GM19372 (cell line): ENCODE results near the gene RIPOR1.

Source experiments
- ATAC-seq: cut with Tn5 transposase; IDR thresholded peaks from one replicate; pipeline ENCODE4 v1.9.1; 2021; ENCODE audit warnings: mild to moderate bottlenecking, low read depth, moderate library complexity; ENCODE audit not compliant: unreplicated experiment

RIPOR1 gene

DNA sequence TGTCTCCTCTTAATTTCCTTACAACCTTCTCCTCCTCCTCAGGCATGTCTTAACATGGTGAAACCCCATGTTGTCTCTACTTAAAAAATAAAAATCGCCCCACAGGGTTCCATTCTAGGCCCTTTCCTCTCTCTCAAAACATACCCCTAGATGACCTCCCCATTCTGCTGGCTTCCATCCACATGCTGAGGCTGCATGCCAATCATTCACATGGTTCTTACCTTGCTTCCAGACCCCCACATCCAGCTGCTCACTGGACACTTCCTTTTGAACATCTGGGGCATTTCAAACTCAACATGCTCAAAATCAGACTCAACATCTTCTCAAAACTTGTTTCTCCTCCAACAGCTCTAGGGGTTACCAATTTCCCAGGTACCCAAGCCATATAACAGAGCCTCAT lies 21.3 kb downstream of the RIPOR1 start:
- ATAC-seq: no peak

DNA sequence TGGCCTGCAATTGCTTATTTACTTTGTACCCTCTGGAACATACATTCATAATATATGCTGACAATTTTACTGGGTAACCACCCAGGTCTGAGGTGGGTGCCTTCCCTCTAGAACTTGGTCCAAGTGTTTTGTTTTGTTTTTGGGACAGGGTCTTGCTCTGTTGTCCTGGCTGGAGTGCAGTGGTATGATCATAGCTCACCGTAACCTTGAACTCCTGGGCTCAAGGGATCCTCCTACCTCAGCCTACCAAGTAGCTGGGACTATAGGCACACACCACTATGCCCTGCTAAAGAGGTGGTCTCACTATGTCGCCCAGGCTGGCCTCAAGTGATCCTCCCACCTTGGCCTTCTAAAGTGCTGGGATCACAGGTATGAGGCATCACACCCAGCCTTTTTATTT lies 22.5 kb downstream of the RIPOR1 start:
- no peak for ATAC-seq

DNA sequence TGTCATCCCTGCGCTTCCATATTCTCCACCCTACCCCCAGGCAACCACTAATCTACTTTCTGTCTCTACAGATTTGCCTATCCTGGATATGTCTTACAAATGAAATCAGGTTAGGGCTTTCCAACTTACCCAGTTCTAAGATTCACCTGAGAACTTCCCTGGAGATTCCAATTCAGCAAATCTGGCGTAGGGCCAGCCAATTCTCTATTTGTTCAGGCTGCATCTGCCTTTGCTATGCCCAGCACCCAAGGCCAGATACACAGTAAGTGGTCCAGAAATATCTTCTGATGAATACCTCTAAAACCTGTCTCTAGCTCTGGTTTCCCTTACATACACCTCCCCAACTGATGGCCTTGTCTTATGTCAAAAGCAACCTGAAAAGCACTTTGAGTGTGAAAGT lies 23.3 kb downstream of the RIPOR1 start:
- ATAC-seq: no peak

DNA sequence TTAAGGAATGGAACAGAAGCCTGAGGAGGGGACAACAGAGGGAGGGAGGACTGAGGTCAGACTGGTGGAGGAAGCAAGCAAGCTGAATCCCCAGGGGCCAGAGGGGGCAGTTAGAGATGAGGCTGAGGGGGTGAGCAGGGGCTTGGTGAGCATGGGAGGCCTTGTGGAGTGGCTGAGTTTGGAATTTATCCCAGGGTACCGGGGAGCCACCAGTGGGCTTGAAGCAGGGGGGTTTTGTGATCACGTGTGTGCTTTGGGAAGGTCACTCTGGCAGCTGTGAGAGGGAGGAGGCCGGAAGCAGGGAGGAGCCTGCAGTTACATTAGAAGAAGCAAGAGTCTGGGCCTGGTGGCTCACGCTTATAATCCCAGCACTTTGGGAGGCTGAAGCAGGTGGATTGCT lies 23.8 kb downstream of the RIPOR1 start:
- no peak for ATAC-seq

DNA sequence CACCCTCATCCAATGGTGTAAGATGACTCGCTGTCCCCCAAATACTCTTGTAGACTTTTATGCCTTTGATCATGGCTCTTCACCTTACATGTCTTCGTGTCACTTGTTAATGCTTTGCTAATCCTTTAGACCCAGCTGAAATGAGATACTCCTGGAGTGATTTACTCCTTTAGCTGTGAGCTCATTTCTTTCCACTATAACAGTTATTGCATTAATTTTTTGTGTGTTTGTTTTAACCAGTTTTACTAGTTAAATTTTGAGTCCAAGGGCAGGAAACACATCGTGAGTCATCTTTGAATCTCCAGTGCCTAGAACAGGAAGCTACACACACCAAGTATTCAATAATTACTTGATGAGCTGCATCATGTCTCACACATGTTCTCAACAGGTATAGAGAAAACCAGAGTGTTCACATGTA lies 27.2 kb downstream of the RIPOR1 start:
- no peak for ATAC-seq

DNA sequence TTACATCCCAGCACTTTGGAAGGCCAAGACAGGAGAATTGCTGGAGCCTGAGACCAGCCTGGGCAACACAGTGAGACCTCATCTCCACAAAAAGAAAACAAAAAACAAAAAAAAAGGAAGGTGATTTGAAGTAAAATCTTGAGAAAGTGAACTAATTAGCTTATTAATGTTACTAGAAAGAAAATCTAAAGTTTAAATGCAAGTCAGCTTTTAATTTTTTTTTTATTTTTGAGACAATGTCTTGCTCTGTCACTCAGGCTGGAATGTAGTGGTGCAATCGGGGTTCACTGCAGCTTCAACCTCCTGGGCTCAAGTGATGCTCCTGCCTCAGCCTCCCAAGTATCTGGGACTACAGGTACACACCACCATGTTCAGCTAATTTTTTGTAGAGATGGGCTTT lies 30.2 kb downstream of the RIPOR1 start:
- ATAC-seq: no peak

DNA sequence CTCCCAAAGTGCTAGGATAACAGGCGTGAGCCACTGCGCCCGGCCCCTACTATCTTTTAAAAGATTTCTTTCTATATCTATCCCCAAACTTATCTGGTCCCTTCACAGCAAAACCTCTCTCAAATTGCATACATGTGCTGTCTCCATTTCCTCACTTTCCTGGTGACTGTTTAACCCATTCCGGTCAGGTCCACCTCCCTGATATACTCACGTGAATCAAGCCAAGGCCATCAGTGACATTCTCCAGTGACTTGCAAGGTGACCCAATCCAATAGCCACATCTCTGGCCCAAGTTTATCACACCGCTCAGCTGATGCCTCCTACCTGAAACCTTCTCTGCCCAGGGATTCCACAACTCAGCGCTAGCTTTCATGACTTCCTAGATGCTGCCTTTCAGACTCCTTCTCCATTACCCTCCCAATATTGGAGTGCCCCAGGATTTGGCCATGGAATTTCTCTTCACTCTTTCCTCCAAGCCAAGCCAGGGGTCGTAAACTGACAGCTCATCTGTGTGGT lies 32.3 kb downstream of the RIPOR1 start:
- ATAC-seq: no peak

DNA sequence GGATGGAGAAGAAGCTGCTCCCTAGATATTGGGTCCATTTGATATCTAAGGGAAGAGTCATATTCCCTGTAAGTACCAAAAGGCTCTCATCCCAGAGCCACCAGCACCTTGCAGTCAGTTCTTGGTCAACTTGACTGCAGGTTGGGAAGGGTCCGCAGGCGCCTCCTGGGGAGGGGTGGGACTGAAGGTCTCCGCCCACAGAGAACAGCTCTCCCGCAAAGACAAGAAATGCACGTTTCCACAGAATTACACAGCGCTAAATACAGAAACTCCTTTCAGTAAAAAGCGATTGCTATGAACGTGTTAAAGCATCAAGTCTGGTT lies 32.8 kb downstream of the RIPOR1 start:
- no peak for ATAC-seq

DNA sequence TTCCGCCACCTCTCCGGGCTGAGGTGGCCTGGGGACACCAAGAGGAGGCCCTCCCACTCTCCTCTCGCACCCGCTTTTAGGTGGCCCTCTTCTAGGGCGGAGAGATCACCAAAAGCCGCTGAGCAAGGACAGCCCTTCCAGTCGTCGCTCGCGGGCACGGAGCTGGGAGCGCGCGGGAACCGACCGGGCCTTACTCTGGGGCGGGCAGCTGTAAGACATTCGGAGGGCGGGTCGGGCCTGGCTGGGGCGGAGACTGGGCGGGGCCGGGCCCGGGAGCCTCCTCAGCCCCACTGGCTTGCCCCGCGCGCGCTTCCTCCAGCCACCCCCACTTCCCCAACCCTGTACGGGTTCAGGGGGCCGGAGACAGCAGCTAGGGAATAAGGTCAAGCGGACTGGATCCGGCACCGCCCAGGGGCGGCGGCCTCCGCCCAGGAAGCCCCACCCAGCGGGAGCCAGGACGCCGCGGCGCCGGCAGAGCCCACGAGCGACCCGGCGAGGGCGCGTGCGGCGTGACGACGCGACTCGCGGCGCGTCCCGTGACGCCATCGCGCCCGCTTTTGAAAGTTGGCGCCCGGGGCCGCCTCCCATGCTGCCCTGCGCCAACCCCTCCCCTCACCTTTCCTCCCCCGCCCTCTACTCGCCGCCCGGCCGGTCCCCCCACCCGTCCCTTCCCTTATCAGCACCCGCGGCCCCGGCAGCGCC lies 33.3 kb downstream of the RIPOR1 start:
- peak; percentile 74 for ATAC-seq

DNA sequence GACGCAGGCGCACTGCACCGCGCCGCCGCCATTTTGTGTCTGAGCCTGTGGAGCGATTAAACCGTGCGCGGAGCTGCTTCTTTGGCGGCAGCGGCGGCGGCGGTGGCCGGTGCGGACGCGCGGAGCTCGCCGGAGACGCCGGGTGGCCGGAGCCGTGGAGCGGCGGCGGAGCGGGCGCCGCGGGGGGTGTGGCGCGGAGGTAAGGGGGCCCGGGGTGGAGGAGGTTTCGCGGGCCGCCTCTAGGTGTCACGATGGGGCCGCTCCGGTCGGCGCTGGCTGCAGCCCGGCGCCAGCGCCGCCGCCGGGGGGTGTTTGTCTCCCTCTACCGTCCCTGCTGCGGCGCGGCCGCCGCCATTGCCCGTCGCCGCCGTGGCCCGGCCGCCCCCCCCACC lies 33.9 kb downstream of the RIPOR1 start, which contains the start of gene CTCF:
Gene CTCF, plus strand, starts transcription at position 1 of the 392 bp plus-strand sequence. CDS start 48,307 bp downstream, outside the sequence.
- ATAC-seq: peak; percentile 46

DNA sequence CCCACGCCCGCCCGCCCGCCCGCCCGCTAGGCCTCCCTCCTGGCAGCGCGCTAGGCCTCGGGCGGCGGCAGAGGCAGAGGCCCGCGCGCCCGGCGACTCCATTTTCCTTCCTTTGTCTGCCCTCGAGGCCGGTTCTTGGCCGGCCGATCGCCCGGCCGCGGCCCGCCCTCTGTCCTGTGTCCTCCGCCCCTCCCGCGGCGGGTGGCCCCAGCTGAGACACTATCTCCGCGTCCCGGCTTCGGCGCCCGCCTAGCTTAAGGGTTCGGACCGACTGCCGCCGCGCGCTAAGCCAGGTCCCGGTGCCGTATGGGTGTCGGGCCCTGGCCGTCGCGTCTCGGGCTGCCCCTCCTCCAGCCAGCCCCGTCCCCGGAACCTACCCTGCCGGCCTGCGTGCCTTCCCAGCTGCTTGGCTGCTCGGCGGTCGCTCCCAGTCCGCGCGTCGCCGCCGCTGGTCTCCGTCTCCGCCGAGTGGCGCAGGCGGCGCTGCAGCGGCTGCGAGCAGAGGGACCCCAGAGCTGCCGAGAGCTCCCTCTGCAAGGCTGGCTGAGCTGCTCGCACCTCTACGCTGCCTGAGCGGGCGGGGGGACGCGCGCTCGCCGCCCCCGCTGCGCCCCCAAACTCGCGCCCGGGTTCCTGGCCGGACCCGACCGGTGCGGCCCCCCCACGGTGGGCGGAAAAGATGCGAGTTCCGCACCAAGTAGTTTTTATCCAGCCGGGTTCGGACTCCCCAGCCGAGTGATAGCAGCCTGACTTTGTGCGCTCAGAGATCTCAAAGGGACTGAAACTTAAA lies 34.5 kb downstream of the RIPOR1 start:
- peak; percentile 4 for ATAC-seq

DNA sequence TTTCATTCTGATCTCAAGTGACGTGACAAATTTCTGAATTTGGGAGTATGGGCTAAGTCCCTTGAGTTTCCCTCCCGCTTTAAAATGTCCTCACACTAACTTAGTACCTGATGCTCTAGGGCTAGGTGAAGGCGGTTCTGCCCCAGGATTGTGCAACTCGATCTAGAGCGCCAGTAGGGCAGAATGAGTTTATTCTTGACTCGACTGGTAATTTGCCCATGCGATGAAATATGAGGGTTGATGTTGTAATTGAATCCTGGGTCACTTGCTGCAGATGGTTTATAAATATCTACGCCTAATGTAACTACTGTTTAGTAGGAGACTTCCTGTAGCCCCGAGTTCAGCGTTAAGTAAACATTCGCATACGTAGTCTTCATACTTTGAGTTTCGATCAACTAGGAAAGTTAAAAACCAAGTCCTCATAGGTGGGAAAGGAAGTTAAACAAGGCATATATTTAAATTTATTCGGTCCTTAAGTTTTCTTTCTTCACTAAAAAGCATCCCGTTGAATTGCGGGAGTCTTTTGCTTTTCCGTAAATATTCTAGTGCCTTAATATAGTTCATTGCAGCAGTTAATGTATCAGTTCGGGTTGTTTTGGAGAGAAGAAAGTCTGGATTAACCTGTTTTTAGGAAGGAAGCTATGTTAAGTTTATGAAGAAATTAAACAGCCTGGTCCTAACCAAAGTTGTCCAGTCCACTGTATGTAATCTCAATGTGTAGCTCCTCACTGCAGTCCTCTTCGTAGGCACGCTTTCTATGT lies 35.3 kb downstream of the RIPOR1 start:
- no peak for ATAC-seq

DNA sequence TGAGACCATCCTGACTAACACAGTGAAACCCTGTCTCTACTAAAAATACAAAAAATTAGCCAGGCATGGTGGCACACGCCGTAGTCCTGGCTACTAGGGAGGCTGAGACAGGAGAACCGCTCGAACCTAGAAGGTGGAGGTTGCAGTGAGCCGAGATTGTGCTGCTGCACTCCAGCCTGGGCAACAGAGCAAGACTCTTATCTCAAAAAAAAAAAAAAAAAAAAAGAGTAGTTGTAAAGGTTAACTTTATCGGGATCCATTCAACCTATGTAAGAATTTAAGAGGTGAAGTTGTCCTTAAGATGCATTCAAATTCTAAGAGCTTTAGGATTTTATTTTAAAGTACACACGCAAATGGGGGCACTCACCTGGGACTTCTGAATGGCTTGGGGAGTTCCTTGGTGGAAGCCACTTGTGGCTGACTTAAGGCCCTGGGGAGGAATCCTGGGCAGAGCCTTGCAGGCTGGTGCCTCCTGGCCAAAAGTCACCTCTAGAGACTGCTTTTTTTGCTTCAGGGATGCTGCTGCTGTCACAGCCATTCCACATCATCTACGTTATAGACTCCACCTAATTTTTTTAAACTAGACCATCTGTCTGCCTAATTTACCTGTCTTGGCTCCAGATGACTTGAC lies 37.0 kb downstream of the RIPOR1 start:
- no peak for ATAC-seq

DNA sequence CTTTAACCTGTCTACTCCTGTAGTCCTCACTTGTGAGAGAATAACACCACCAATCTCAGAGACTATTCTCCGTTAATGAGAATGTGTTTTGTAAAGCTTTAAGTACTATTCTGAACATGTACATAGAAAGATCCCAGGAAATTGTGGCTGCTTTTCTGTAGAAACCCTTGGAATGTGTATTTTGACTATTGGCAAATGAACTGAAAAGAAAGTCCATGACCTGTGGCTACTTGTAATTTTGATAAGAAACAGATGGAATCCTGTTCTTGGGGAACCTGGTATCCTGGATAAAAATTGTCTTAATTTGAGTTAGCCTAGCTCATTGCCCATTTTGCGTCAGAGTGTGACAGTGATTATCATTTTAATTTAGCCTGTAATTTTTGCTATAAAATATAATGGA lies 42.8 kb downstream of the RIPOR1 start:
- ATAC-seq: no peak

DNA sequence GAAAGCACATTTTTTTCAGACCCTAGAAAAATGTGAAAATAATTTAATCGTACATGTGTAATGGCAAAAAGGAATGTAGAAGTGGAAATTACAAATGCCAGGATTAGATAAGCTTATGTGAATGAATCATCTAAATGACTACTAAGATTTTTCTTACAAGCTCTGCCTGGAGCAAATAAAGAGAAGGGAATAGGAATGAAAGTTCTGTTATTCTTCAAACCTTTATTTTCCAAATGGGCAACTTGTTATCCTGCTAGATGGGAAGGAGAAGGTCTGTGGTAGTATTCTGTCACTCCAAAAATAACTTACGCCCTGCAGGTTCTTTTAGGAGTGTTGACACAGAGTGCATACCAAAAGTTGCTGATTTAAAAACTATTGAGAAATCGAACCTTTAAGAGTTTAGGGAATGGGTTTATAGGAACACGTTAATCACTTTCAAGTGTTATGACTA lies 43.4 kb downstream of the RIPOR1 start:
- ATAC-seq: no peak

DNA sequence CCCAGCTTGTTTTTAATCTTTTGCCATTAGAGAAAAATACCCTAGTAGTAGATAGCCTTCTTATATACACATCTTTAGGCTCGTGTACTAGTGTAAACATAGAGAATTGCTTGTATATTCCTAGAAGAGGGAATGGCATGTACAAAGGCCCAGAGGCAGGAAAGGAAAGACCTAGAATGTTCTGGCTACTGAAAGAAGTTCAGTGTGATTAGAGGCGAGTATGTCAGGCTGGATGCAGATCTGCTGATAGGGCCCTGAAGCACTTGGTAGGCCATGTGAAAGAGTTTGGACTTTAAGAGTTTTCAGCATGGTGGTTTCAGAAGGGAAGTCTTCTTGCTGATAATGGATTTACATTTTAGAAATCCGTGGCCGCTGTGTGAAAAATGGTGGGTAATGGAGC lies 51.1 kb downstream of the RIPOR1 start:
- no peak for ATAC-seq

DNA sequence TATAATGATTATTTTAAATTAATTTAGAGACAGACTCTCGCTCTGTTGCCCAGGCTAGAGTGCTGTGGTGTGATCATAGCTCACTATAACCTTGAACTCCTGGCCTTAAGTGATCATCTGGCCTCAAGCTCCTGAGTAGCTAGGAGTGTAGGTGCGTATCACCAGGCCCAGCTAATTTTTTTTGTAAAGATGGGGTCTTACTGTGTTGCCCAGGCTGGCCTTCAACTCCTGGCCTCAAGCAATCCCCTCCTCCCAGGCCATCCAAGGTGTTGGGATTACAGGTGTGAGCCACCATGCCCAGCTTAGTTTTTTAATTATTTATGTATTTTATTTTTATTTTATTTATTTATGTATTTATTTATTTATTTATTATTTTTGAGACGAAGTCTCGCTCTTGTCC lies 51.6 kb downstream of the RIPOR1 start:
- no peak for ATAC-seq

DNA sequence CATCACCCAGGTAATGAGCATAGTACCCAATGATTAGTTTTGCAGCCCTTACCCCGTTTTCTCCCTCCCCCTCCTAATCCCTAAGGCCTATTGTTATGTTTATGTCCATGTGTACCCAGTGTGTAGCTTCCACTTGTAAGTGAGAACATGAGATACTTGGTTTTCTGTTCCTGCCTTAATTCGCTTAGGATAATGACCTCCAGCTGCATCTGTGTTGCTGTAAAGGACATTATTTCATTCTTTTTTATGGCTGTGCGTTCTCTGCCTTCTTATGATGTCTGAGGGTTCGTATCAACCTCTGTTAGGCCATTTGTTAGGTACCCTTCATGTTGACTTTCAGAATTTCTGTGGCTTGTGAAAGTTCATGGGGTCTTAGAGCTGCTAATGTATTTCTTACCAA lies 64.7 kb downstream of the RIPOR1 start:
- no peak for ATAC-seq

DNA sequence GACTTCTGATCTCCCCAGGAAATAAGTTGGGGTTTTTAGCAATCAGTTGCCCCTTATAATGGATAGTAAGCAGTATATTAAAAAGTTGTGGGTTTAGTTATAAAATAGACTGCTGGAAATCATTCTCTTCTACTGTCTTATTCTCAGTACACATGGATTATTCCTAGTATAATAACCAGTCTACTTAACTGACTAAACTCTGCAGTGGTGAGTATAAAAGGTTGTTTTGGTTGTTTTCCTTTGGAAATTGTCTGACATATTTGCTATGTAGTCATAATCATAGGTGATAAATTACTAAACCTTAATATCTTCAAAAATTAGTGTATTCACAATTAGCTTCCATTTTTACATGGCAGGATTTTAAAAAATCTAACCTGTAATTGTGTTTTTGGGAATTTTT lies 65.1 kb downstream of the RIPOR1 start:
- ATAC-seq: no peak

DNA sequence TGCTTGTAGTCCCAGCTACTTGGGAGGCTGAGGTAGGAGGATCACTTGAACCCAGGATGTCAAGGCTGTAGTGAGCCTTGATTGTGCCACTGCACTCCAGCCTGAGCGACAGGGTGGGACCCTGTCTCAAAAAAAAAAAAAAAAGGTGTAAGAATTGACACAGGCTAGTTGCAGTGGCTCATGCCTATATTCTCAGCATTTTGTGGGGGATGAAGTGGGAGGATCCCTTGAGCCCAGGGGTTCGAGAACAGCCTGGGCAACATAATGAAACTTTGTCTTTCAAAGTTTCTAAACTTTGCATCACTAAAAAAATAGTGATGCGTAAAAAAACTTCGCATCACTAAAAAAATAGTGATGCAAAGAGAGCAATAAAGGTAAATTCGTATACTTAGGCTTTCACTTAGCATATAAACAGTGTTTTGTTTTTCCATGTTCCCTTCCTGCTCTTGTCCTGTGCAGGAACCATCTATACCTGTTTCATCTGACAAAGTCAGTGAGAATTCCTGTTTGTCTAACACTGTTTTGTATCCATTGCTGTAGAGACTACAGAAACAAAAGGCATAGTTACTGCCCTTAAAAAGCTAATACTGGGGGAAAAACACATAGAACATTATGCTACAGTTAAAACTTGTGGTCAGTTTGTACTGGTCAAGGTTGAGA lies 65.8 kb downstream of the RIPOR1 start:
- no peak for ATAC-seq
